ENCODE data around the gene CCNT1.
"Not testable (repeated sequence)": the region's sequence is repeated elsewhere in the genome, so short reads cannot be mapped to it uniquely, and the experiment has no call there.

The CCNT1 gene

GRCh38 chr12:48671231-48671856 is 45.2 kb downstream of the CCNT1 start:
- peaks cover 75% of the 10 kb centered on the region for H3K79me2 ChIP-seq (ENCODE audit: insufficient read depth, low read depth)
- H3K4me1 ChIP-seq (ENCODE audit: low read depth, poor library complexity, severe bottlenecking) = no peaks in the 10 kb centered on the region
- H4K20me1 ChIP-seq (ENCODE audit: insufficient read depth) = 0 out of 2 replicates have a peak, but pooled peaks cover 6% of the 10 kb centered on the region
- TF ChIP-seq CTCF (conservative IDR thresholded peaks at IDR 0.05; ENCODE audit: low read depth, low read length) = no peak
- no peak overlapping the region for H2AFZ ChIP-seq (ENCODE audit: low read depth)
- no peak overlapping the region for H3K4me3 ChIP-seq (IDR thresholded peaks at IDR 0.05; ENCODE audit: insufficient read depth, low read depth, low read length)
- H3K27me3 ChIP-seq (ENCODE audit: insufficient read depth, low read depth) = no peaks in the 10 kb centered on the region
- H3K36me3 ChIP-seq (ENCODE audit: insufficient read depth) = peaks cover 60% of the 10 kb centered on the region; the same call in 1 of the 2 replicates
- H3K27ac ChIP-seq = no peak overlapping the region
- no peak overlapping the region for H3K9ac ChIP-seq
- H3K4me2 ChIP-seq = no peak overlapping the region

GRCh38 chr12:48668996-48669395 is 47.5 kb downstream of the CCNT1 start:
- Histone ChIP-seq H3K4me1 (ENCODE audit: low read depth, poor library complexity, severe bottlenecking) (no peaks in the 10 kb centered on the region), H3K9ac (no peak overlapping the region), H2AFZ (ENCODE audit: low read depth) (no peak overlapping the region), H3K4me3 (IDR thresholded peaks at IDR 0.05; ENCODE audit: insufficient read depth, low read depth, low read length) (no peak overlapping the region), H3K4me2 (no peak overlapping the region), H3K27me3 (ENCODE audit: insufficient read depth, low read depth) (no peaks in the 10 kb centered on the region), H3K36me3 (ENCODE audit: insufficient read depth) (peaks cover 72% of the 10 kb centered on the region; the same call in 1 of the 2 replicates), H3K79me2 (ENCODE audit: insufficient read depth, low read depth) (peaks cover 53% of the 10 kb centered on the region), H4K20me1 (ENCODE audit: insufficient read depth) (0 out of 2 replicates have a peak, but pooled peaks cover 6% of the 10 kb centered on the region), H3K27ac (no peak overlapping the region)
- TF ChIP-seq CTCF (conservative IDR thresholded peaks at IDR 0.05; ENCODE audit: low read depth, low read length) = no peak

DNA sequence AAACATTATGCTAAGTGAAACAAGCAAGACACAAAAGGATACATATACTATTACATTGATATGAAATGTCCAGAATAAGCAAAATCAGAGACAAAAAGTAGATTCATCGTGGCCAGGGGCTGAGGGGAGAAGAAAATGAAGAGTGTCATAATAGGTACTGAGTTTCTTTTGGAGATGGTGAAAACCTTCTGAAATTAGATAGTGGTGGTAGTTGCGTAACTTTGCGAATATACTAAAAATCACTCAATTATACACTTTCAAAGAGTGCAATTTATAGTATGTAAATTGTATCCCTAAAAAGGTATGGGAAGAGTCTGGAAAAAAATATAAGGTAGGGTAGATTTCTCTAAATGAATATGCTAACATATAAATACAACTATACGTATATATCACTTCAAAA is 56.6 kb downstream of the CCNT1 start:
- Histone ChIP-seq H3K36me3 (ENCODE audit: insufficient read depth) (peaks cover 42% of the 10 kb centered on the region; the same call in 1 of the 2 replicates), H3K4me1 (ENCODE audit: low read depth, poor library complexity, severe bottlenecking) (no peaks in the 10 kb centered on the region), H3K79me2 (ENCODE audit: insufficient read depth, low read depth) (peaks cover 5% of the 10 kb centered on the region; the same call in 1 of the 2 replicates), H3K27ac (no peak overlapping the region), H3K4me3 (IDR thresholded peaks at IDR 0.05; ENCODE audit: insufficient read depth, low read depth, low read length) (no peak overlapping the region), H3K4me2 (no peak overlapping the region), H2AFZ (ENCODE audit: low read depth) (no peak overlapping the region), H4K20me1 (ENCODE audit: insufficient read depth) (no peaks in the 10 kb centered on the region), H3K9ac (no peak overlapping the region), H3K27me3 (ENCODE audit: insufficient read depth, low read depth) (no peaks in the 10 kb centered on the region)
- no peak for TF ChIP-seq CTCF (conservative IDR thresholded peaks at IDR 0.05; ENCODE audit: low read depth, low read length)

- Histone ChIP-seq H3K79me2 (ENCODE audit: insufficient read depth, low read depth) (no peaks in the 10 kb centered on the region), H3K4me2 (no peak overlapping the region), H3K9ac (no peak overlapping the region), H4K20me1 (ENCODE audit: insufficient read depth) (no peaks in the 10 kb centered on the region), H3K27me3 (ENCODE audit: insufficient read depth, low read depth) (no peaks in the 10 kb centered on the region), H3K36me3 (ENCODE audit: insufficient read depth) (peaks cover 26% of the 10 kb centered on the region; the same call in 1 of the 2 replicates), H3K4me1 (ENCODE audit: low read depth, poor library complexity, severe bottlenecking) (no peaks in the 10 kb centered on the region), H2AFZ (ENCODE audit: low read depth) (no peak overlapping the region), H3K4me3 (IDR thresholded peaks at IDR 0.05; ENCODE audit: insufficient read depth, low read depth, low read length) (no peak overlapping the region), H3K27ac (no peak overlapping the region)
- no peak for TF ChIP-seq CTCF (conservative IDR thresholded peaks at IDR 0.05; ENCODE audit: low read depth, low read length)
Observed at GRCh38 chr12:48651681-48652080, 64.8 kb downstream of the CCNT1 start.

DNA sequence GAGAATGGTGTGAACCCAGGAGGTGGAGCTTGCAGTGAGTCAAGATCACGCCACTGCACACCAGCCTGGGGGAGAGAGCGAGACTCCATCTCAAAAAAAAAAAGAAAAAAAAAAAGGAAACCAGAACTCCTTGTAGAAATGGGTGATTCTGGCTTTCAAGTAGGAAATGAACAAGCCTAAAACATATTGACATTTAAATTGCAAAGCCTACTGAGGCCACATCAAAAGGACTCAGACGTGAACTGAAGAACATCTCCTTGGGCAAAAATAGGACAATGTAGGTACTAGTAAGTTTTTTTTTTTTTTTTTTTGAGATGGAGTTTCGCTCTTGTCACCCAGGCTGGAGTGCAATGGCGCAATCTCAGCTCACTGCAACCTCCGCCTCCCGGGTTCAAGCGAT is 71.2 kb downstream of the CCNT1 start:
- not testable (repeated sequence) for H3K4me1 ChIP-seq (ENCODE audit: low read depth, poor library complexity, severe bottlenecking); H3K79me2 ChIP-seq (ENCODE audit: insufficient read depth, low read depth); H3K27me3 ChIP-seq (ENCODE audit: insufficient read depth, low read depth); H2AFZ ChIP-seq (ENCODE audit: low read depth); H4K20me1 ChIP-seq (ENCODE audit: insufficient read depth); H3K4me2 ChIP-seq; H3K9ac ChIP-seq; H3K36me3 ChIP-seq (ENCODE audit: insufficient read depth); H3K27ac ChIP-seq; H3K4me3 ChIP-seq (IDR thresholded peaks at IDR 0.05; ENCODE audit: insufficient read depth, low read depth, low read length)
